Activated naive CD4-positive, alpha-beta T cell treated with anti-CD3 and anti-CD28 coated beads for 36 hours (primary cell): ENCODE results near the gene KRTAP10-6. TPM values are rescaled to one million over a fixed set of nuclear protein-coding genes. Genes with fewer than 3 reads are reported as not detected.
"Not testable (repeated sequence)": the region's sequence is repeated elsewhere in the genome, so short reads cannot be mapped to it uniquely, and the experiment has no call there.

ENCODE experiments used
- CTCF ChIA-PET: fragments of 350-600 bp; sonication (Branson Sonifier 250); formaldehyde crosslinking; loops from one replicate; lab custom pipeline; 2021; ENCODE audit warnings: antibody characterized with exemption; lab: Charles Lee
- DNase-seq: peaks from one replicate; pipeline ENCODE4 v3.0.0-alpha.2; 2020
- H3K27ac Mint-ChIP-seq: one replicate; pipeline ENCODE4 v1.8.0; 2021; ENCODE audit warnings: mild to moderate bottlenecking, mixed read lengths
- H3K27me3 Mint-ChIP-seq: one replicate; pipeline ENCODE4 v1.8.0; 2021; ENCODE audit warnings: low read depth, mixed read lengths
- H3K36me3 Mint-ChIP-seq: one replicate; pipeline ENCODE4 v1.8.0; 2021; ENCODE audit warnings: low read depth, mixed read lengths
- H3K4me1 Mint-ChIP-seq: one replicate; pipeline ENCODE4 v1.8.0; 2021; ENCODE audit warnings: low read depth, mixed read lengths
- H3K4me3 Mint-ChIP-seq: one replicate; pipeline ENCODE4 v1.8.0; 2021; ENCODE audit warnings: mild to moderate bottlenecking, moderate library complexity, mixed read lengths
- H3K9me3 Mint-ChIP-seq: one replicate; pipeline ENCODE4 v1.8.0; 2021; ENCODE audit warnings: mixed read lengths
- intact Hi-C: fragments of 100-400 bp; cut with micrococcal nuclease; formaldehyde crosslinking; loops from one replicate; pipeline ENCODE4 v1.15.1; 2023
- total RNA-seq, 2 experiments: library from RNA; stranded (reverse); gene quantifications; one replicate each; pipeline ENCODE4 v1.2.3, GENCODE V29; 2021

The KRTAP10-6 gene
- total RNA-seq, 2 experiments from 2014 or later, result not detected

DNA sequence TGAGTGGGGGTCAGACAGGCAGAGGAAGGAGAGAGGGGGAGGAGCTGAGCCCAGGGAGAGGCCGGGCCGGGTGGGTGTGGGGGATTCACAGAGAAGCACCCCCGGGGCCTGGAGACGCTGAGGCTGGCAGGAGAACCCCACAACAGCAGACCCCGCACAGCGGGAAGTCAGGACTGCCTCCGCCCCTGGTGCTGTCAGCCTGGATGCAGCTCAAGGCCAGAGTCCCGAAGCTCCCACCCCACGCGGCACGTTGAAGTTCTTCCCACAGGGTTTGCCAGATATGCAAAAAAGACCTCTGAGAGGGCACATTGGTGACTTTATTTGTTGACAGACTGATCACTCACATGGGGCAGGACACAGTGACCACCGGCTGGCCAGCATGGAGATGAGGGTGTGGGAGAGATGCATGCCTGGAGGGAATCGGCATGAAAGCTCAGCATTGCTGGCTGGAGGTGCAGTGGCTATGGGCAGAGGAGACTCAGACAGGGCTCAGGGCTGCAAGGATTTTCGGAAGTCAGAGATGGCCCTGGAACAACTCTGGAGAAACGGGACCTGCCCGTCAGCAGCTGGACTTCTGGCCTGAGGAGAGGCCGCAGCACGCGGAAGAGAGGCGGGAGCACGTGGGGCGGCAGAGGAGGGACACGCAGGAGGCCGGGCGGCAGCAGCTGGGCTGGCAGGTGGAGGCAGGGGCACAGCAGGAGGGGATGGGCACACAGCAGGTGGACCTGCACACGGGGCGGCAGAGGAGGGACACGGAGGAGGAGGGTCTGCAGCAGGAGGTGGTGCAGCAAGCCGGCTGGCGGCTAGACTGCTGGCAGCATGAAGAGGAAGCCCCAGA, 34.6 kb downstream of the KRTAP10-6 start:
- H3K9me3 Mint-ChIP-seq, result peaks cover 18% of the 10 kb centered on the region
- no peak for DNase-seq
- H3K4me1 Mint-ChIP-seq, result no peaks in the 10 kb centered on the region
- no peaks in the 10 kb centered on the region for H3K36me3 Mint-ChIP-seq
- no peaks in the 10 kb centered on the region for H3K27me3 Mint-ChIP-seq
- no peak overlapping the region for H3K27ac Mint-ChIP-seq
- intact Hi-C loops, result no loop called here
- CTCF ChIA-PET, result no interaction called here
- no peak overlapping the region for H3K4me3 Mint-ChIP-seq

DNA sequence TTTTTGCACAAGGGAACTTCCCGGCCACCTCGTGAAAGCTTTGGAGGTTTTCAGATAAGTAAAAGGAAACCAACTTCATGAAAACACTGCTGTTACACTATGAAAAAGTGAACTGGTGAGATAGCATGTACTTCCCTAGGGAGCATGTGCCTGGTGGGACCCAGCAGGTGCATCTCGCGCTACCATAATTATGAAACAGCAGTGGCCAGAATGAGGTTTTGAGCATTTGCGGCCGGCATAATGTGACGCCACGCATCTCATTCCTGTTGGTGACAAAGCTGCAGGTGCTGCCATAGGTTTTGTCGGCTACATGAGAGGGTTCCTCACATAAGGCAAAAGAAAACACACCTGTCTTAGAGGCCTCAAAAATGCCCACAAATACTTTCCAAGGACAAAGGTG, 35.4 kb downstream of the KRTAP10-6 start:
- DNase-seq, result no peak
- H3K9me3 Mint-ChIP-seq, result peaks cover 13% of the 10 kb centered on the region
- intact Hi-C loops, result no loop called here
- H3K27ac Mint-ChIP-seq, result no peak overlapping the region
- CTCF ChIA-PET, result no interaction called here
- H3K4me3 Mint-ChIP-seq, result no peak overlapping the region
- H3K4me1 Mint-ChIP-seq, result no peaks in the 10 kb centered on the region
- no peaks in the 10 kb centered on the region for H3K27me3 Mint-ChIP-seq
- H3K36me3 Mint-ChIP-seq, result no peaks in the 10 kb centered on the region

DNA sequence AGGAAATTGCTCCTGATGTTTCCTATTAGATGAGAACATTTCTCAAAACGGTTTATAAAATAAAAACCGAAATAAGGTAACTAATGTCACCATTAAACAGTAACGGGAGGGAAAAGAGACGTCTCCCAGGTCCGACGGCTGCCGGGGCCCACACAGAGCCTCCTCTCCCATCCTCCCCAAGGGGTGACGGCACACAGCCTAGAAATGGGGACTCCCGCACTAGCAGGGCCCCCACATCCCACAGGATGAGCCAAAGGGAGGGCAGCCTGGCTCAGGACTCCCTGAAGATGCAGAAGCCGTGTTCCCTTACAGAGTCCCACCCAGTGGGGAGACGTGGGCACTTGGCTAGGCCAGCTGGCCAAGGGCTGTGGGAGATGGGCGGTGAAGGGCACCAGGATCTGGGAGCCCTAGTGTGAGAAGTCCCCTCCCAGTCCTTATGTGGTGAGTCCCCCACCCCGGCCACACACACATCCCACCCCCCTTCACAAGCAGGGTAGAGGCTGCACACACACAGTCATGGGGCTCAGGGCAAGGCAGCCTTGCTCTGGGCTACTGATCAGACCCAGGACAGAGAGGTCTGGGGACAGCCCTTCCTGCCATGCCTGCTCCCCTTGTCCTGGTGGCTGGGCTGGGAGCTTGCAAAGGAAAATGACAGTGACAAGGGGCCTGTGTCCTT, 37.0 kb downstream of the KRTAP10-6 start:
- H3K4me3 Mint-ChIP-seq, result no peak overlapping the region
- no peaks in the 10 kb centered on the region for H3K27me3 Mint-ChIP-seq
- no peak overlapping the region for H3K27ac Mint-ChIP-seq
- CTCF ChIA-PET, result no interaction called here
- intact Hi-C loops, result no loop called here
- peaks cover 8% of the 10 kb centered on the region for H3K9me3 Mint-ChIP-seq
- DNase-seq, result no peak
- no peaks in the 10 kb centered on the region for H3K4me1 Mint-ChIP-seq
- no peaks in the 10 kb centered on the region for H3K36me3 Mint-ChIP-seq

DNA sequence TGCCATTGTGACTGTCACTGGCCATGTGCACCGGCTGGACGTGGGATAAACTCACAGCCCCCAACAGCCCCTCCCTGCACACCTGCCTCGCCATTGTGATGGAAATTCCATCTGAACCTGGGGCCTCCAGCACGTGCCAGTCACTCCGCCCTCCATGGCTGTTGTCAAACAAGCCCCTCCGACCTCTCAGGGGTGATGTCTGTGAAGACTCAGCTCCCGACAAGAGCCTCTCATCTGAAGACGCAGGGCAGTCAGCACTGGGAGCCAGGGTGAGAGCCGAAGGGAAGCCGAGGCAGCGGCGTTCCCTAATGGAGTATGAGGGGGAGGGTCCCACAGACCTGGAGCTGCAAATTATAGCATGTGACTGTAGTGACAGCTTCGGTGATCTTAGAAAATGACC, 39.6 kb downstream of the KRTAP10-6 start:
- Mint-ChIP-seq H3K4me3 (no peak overlapping the region), H3K27ac (no peak overlapping the region)

DNA sequence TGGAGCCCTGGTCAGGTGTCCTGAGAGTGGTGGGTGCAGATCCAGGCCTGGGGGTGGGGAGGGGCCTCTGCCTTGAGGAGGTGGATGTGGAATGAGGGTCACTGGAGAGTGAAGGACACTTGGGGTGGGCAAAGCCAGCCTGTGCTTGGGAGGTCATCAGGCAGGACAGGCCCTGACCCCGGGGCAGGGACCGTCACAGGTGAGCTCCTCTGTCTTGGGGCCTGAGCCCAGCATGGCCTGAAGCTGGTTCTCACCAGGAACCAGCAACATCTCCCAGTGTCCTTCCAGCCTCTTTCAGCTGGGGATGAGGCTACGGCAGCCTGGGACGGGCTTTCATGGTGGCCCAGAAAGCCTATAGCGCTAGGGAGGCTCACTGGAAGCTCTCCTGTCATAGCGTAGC, 40.2 kb downstream of the KRTAP10-6 start:
- intact Hi-C loops, result no loop called here
- DNase-seq, result no peak
- Mint-ChIP-seq H3K27me3 (no peaks in the 10 kb centered on the region), H3K36me3 (peaks cover 8% of the 10 kb centered on the region), H3K27ac (no peak overlapping the region), H3K4me3 (no peak overlapping the region), H3K4me1 (peaks cover 19% of the 10 kb centered on the region), H3K9me3 (peaks cover 13% of the 10 kb centered on the region)
- CTCF ChIA-PET, result no interaction called here

More for the DNA sequence above, 39.6 kb downstream of the KRTAP10-6 start:
- intact Hi-C loops, result no loop called here
- CTCF ChIA-PET, result no interaction called here
- Mint-ChIP-seq H3K27me3 (no peaks in the 10 kb centered on the region), H3K36me3 (peaks cover 3% of the 10 kb centered on the region), H3K4me1 (peaks cover 13% of the 10 kb centered on the region), H3K9me3 (peaks cover 8% of the 10 kb centered on the region)
- DNase-seq, result no peak

DNA sequence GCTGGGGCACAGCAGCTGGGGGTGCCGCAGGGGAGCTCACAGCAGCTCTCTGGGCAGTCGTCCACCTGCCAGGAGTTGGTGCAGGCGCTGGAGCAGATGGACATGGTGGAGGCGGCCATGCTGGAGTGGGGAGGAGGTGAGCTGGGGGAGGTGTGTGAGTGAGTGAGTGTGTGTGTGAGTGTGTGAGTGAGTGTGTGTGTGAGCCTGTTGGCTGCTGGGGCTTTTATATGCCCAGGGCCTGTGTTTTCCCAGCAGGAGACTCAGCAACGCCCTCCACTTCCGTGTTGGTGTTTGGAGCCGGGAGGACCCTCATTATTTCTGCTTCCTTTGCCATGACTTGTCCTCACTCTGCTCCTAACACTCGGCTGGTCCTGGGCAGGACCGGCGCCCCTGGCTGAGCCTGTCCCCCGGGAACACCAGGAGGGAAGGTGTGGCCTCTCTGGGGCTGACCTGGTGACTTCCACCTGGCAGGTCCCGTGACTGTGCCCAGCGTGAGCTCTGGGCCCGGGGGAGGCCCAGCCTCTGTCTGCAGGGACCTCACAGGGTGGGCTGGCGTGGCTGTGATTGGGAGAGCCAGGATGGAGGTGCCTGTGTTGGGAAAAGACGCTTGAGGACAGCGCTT, 40.9 kb downstream of the KRTAP10-6 start, which contains the start of gene KRTAP10-2:
Gene KRTAP10-2 (minus strand): TSS at position 166 of the 622 bp plus-strand sequence. CDS start 47 bp downstream, at position 119.
- no peak within 1 kb of the TSS for H3K4me3 Mint-ChIP-seq
- DNase-seq, result no peak
- H3K27ac Mint-ChIP-seq, result no peak within 1 kb of the TSS
- CTCF ChIA-PET, result no interaction called here
- intact Hi-C loops, result loop anchor here (2.0 kb wide), 1 partner anchor 77 kb away; no protein-coding TSS in a partner anchor
- no peaks in the 10 kb centered on the region for H3K27me3 Mint-ChIP-seq
- peaks cover 20% of the 10 kb centered on the region for H3K9me3 Mint-ChIP-seq
- peaks cover 25% of the 10 kb centered on the region for H3K4me1 Mint-ChIP-seq
- H3K36me3 Mint-ChIP-seq, result peaks cover 14% of the 10 kb centered on the region

DNA sequence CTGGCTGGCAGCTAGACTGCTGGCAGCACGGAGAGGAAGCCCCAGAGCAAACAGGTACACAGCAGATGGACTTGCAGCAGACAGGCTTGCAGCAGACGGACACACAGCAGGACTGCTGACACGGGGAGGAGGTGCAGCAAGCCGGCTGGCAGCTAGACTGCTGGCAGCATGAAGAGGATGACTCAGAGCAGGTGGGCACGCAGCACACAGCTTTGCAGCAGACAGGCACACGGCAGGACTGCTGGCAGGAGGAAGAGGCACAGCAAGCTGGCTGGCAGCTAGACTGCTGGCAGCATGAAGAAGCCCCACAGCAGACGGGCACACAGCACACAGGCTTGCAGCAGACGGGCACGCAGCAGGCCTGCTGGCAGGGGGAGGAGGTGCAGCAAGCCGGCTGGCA, 41.5 kb downstream of the KRTAP10-6 start:
- intact Hi-C loops, result loop anchor here (2.0 kb wide), 1 partner anchor 78 kb away; no protein-coding TSS in a partner anchor
- Mint-ChIP-seq H3K9me3 (peaks cover 20% of the 10 kb centered on the region), H3K4me1 (peaks cover 25% of the 10 kb centered on the region), H3K36me3 (peaks cover 15% of the 10 kb centered on the region), H3K4me3 (no peak overlapping the region), H3K27me3 (no peaks in the 10 kb centered on the region), H3K27ac (no peak overlapping the region)
- DNase-seq, result no peak
- CTCF ChIA-PET, result no interaction called here

DNA sequence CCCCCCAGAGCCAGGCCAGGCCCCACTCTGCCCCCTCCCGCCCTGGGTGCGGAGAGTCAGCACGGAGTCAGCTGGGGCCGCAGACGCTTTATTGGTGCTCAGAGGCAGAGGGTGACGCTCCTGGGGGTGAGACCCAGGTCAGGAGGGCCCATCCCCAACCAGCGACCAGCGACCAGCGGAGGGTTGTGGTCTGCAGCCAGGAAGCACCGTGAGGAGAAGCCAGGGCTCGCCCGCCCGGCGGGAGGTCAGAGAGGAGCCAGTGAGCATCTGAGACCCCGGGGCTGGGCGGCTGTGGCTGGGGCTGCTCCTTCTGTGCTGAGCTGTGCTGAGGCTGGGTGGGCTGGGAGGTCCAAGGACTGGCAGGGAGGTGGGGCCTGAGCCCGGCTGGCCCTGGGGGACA, 42.0 kb downstream of the KRTAP10-6 start:
- not testable (repeated sequence) for H3K27me3 Mint-ChIP-seq, H3K27ac Mint-ChIP-seq, H3K4me3 Mint-ChIP-seq, DNase-seq
- peaks cover 25% of the 10 kb centered on the region for H3K4me1 Mint-ChIP-seq
- H3K9me3 Mint-ChIP-seq, result peaks cover 21% of the 10 kb centered on the region
- CTCF ChIA-PET, result interaction anchor here (0.6 kb wide), 1 partner anchor 213 kb away, joined by 3 read pairs; no protein-coding TSS in a partner anchor
- intact Hi-C loops, result loop anchor here (2.0 kb wide), 1 partner anchor 79 kb away; no protein-coding TSS in a partner anchor
- peaks cover 15% of the 10 kb centered on the region for H3K36me3 Mint-ChIP-seq

DNA sequence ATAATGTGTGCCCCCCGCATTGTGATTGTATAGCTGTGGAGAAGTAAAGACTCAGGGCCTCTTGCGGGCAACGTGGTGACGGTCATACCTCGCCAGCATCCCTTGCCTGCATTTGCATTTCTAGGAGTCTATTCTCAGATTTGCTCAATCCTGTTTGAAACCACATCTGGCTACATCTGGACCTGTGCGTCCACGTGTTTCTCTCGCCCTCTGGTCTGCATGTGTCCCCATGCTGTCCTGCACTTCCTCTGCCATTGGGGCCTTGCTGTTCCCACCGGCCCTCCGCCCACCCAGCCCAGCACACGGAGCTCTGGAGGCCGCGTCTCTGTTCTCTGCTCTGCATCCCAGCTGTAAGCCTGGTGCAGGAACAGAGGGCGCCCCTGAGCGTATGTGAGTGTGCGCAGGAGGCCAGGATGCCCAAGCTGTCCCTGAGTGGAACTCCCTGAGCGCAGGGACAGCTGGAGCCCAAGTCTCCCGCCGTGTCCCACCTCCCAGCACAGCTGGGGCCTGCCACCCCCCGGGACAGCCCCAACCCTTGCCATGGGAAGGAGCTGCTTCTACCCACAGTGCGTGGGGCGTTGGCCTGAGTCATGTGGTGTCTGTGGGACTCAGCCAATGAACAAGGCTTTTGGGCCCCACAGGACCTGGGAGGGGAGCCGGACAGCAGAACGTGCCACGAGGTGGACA, 42.6 kb downstream of the KRTAP10-6 start:
- H3K27ac Mint-ChIP-seq, result no peak overlapping the region
- peaks cover 20% of the 10 kb centered on the region for H3K9me3 Mint-ChIP-seq
- H3K36me3 Mint-ChIP-seq, result peaks cover 15% of the 10 kb centered on the region
- CTCF ChIA-PET, result interaction anchor here (0.6 kb wide), 1 partner anchor 214 kb away, joined by 3 read pairs; no protein-coding TSS in a partner anchor
- intact Hi-C loops, result loop anchor here (2.0 kb wide), 1 partner anchor 79 kb away; no protein-coding TSS in a partner anchor
- DNase-seq, result no peak
- peaks cover 25% of the 10 kb centered on the region for H3K4me1 Mint-ChIP-seq
- H3K27me3 Mint-ChIP-seq, result no peaks in the 10 kb centered on the region
- no peak overlapping the region for H3K4me3 Mint-ChIP-seq

DNA sequence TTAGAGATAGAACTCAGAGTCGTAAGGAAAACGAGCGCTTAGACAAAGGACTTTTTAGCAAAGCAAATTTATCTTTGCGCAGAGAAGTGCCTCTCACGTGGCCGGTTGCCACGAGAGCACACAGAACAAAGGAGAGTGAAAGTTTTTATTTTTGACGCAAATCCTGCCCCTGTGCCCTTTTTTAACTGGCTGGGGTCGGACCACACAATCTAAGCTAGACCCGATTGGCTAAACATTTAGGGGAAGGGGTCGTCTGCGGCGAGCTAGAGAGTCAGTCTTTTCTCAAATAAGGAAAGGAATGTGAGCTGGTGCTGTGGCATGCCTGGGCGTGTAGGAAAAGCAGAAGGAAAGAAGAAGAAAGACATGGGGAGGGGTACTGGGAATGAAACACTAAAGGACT, 43.4 kb downstream of the KRTAP10-6 start:
- H3K27ac Mint-ChIP-seq, result no peak overlapping the region
- H3K4me1 Mint-ChIP-seq, result peaks cover 25% of the 10 kb centered on the region
- no peak overlapping the region for H3K4me3 Mint-ChIP-seq

DNA sequence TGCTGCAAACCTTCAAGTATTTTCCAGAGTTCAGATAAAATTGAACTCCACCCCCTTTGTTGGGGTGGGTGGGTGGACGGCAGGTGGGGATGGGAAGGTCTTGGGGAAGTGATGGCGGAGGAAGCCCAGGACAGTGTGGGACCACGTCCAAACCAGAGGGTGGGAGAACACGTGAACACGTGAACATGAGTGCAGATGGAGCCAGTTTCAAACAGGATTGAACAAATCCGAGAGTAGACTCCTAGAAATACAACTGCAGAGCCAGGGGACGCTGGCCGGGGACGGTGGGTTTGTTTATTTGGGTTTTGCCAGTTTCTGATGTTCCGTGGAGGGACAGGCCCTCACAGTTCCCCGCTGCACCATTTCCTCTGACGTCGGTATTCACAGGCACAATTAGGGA, 43.9 kb downstream of the KRTAP10-6 start:
- Mint-ChIP-seq H3K9me3 (peaks cover 16% of the 10 kb centered on the region), H3K4me1 (peaks cover 25% of the 10 kb centered on the region), H3K27me3 (no peaks in the 10 kb centered on the region), H3K36me3 (peaks cover 15% of the 10 kb centered on the region), H3K4me3 (peak overlapping the region; percentile 22), H3K27ac (peak overlapping the region; percentile 16)
- CTCF ChIA-PET, result interaction anchor here (1.4 kb wide), 1 partner anchor 36 kb away, joined by 4 read pairs; no protein-coding TSS in a partner anchor
- no peak for DNase-seq
- intact Hi-C loops, result no loop called here

More for the DNA sequence above, 43.4 kb downstream of the KRTAP10-6 start:
- no peak for DNase-seq
- H3K9me3 Mint-ChIP-seq, result peaks cover 18% of the 10 kb centered on the region
- CTCF ChIA-PET, result no interaction called here
- no peaks in the 10 kb centered on the region for H3K27me3 Mint-ChIP-seq
- peaks cover 15% of the 10 kb centered on the region for H3K36me3 Mint-ChIP-seq
- intact Hi-C loops, result no loop called here
